ENCODE data around the gene KIF26B. TPM values are rescaled to one million over a fixed set of nuclear protein-coding genes. Genes with fewer than 3 reads are reported as not detected.
A peak's percentile ranks its signal among the peaks of the same experiment; 100 is the strongest.

KIF26B gene
- total and polyA plus RNA-seq, 8 donors: 0.15 to 3.2 (median 0.89) TPM; not detected in 1

- intact Hi-C loops (cut with DNase I; ENCODE audit: low total_unique reads): no loop called here
- H3K27ac ChIP-seq: no peak overlapping the region
- peaks cover 0 to 29% (median 4%) of the 10 kb centered on the region in 4 donors for H3K4me1 ChIP-seq
- H3K27me3 ChIP-seq: no peaks in the 10 kb centered on the region
- no peak for DNase-seq
- H3K36me3 ChIP-seq: no peaks in the 10 kb centered on the region
- H3K9me3 ChIP-seq: no peaks in the 10 kb centered on the region
- no peak overlapping the region for H3K4me3 ChIP-seq
- WGBS, 5 donors: 57 to 81% (median 72%) methylated on average over 2 of the region's 2 CpGs
- TF ChIP-seq CTCF (IDR thresholded peaks at IDR 0.05): no peak
- TF ChIP-seq POLR2A (IDR thresholded peaks at IDR 0.05): no peak
- no peak for TF ChIP-seq POLR2AphosphoS5 (IDR thresholded peaks at IDR 0.05)
- TF ChIP-seq EP300 (IDR thresholded peaks at IDR 0.05): no peak
These were observed 453.5 kb downstream of the KIF26B start for GRCh38 chr1:245608271-245608670.

GRCh38 chr1:245609354-245610150 lies 454.8 kb downstream of the KIF26B start:
- 79 to 80% (median 79%) methylated on average over 25 of the region's 25 CpGs for WGBS, 5 donors
- no peak for DNase-seq
- H3K4me3 ChIP-seq: no peak overlapping the region
- H3K27ac ChIP-seq: no peak overlapping the region
- peaks cover 0 to 29% (median 4%) of the 10 kb centered on the region in 4 donors for H3K4me1 ChIP-seq
- no peaks in the 10 kb centered on the region for H3K9me3 ChIP-seq
- intact Hi-C loops (cut with DNase I; ENCODE audit: low total_unique reads): no loop called here
- no peaks in the 10 kb centered on the region for H3K36me3 ChIP-seq
- TF ChIP-seq EP300 (IDR thresholded peaks at IDR 0.05): no peak
- TF ChIP-seq POLR2AphosphoS5 (IDR thresholded peaks at IDR 0.05): no peak
- no peaks in the 10 kb centered on the region for H3K27me3 ChIP-seq

- H3K9me3 ChIP-seq: no peaks in the 10 kb centered on the region
- DNase-seq: no peak
- 89 to 98% (median 92%) methylated on average over 2 of the region's 2 CpGs for WGBS, 5 donors
- peaks cover 0 to 17% (median 0%) of the 10 kb centered on the region in 4 donors for H3K4me1 ChIP-seq
- no peaks in the 10 kb centered on the region for H3K36me3 ChIP-seq
- intact Hi-C loops (cut with DNase I; ENCODE audit: low total_unique reads): no loop called here
- no peak overlapping the region for H3K27ac ChIP-seq
- TF ChIP-seq EP300 (IDR thresholded peaks at IDR 0.05) (no peak), POLR2A (IDR thresholded peaks at IDR 0.05) (no peak), POLR2AphosphoS5 (IDR thresholded peaks at IDR 0.05) (no peak), CTCF (IDR thresholded peaks at IDR 0.05) (no peak)
- no peak overlapping the region for H3K4me3 ChIP-seq
- no peaks in the 10 kb centered on the region for H3K27me3 ChIP-seq
These were observed 456.5 kb downstream of the KIF26B start for GRCh38 chr1:245611251-245611650.

GRCh38 chr1:245614476-245614875 lies 459.7 kb downstream of the KIF26B start:
- no peak overlapping the region for H3K27ac ChIP-seq
- intact Hi-C loops (cut with DNase I; ENCODE audit: low total_unique reads): no loop called here
- DNase-seq: peak in 1 of 2 donors; percentile 18
- H3K27me3 ChIP-seq: no peaks in the 10 kb centered on the region
- WGBS, 5 donors: 75 to 95% (median 88%) methylated on average over 13 of the region's 13 CpGs
- H3K4me3 ChIP-seq: no peak overlapping the region
- H3K9me3 ChIP-seq: no peaks in the 10 kb centered on the region
- H3K4me1 ChIP-seq: peaks cover 0 to 7% (median 0%) of the 10 kb centered on the region in 4 donors
- TF ChIP-seq POLR2A (IDR thresholded peaks at IDR 0.05): no peak
- TF ChIP-seq POLR2AphosphoS5 (IDR thresholded peaks at IDR 0.05): no peak
- TF ChIP-seq EP300 (IDR thresholded peaks at IDR 0.05): no peak
- TF ChIP-seq CTCF (IDR thresholded peaks at IDR 0.05): no peak
- H3K36me3 ChIP-seq: no peaks in the 10 kb centered on the region

- Histone ChIP-seq H3K27me3 (no peaks in the 10 kb centered on the region), H3K27ac (no peak overlapping the region), H3K4me3 (no peak overlapping the region), H3K4me1 (peaks cover 0 to 2% (median 0%) of the 10 kb centered on the region in 4 donors), H3K9me3 (no peaks in the 10 kb centered on the region), H3K36me3 (no peaks in the 10 kb centered on the region)
- TF ChIP-seq EP300 (IDR thresholded peaks at IDR 0.05) (no peak), POLR2AphosphoS5 (IDR thresholded peaks at IDR 0.05) (no peak), CTCF (IDR thresholded peaks at IDR 0.05) (no peak), POLR2A (IDR thresholded peaks at IDR 0.05) (no peak)
- intact Hi-C loops (cut with DNase I; ENCODE audit: low total_unique reads): no loop called here
- no peak for DNase-seq
- 64 to 87% (median 74%) methylated on average over 4 of the region's 4 CpGs for WGBS, 5 donors
These were observed 460.2 kb downstream of the KIF26B start for GRCh38 chr1:245615001-245615400.

Data from stomach (tissue), 9 donors.